Anterior cingulate cortex (tissue), 58 donors: ENCODE measurements around the gene ZFP14.
"Not testable (repeated sequence)": the region's sequence is repeated elsewhere in the genome, so short reads cannot be mapped to it uniquely, and the experiment has no call there.

Experiments
- DNase-seq, 58 donors: peaks; one replicate each; lab custom pipeline; 2025; lab: John Stamatoyannopoulos, UW

Gene ZFP14

DNA sequence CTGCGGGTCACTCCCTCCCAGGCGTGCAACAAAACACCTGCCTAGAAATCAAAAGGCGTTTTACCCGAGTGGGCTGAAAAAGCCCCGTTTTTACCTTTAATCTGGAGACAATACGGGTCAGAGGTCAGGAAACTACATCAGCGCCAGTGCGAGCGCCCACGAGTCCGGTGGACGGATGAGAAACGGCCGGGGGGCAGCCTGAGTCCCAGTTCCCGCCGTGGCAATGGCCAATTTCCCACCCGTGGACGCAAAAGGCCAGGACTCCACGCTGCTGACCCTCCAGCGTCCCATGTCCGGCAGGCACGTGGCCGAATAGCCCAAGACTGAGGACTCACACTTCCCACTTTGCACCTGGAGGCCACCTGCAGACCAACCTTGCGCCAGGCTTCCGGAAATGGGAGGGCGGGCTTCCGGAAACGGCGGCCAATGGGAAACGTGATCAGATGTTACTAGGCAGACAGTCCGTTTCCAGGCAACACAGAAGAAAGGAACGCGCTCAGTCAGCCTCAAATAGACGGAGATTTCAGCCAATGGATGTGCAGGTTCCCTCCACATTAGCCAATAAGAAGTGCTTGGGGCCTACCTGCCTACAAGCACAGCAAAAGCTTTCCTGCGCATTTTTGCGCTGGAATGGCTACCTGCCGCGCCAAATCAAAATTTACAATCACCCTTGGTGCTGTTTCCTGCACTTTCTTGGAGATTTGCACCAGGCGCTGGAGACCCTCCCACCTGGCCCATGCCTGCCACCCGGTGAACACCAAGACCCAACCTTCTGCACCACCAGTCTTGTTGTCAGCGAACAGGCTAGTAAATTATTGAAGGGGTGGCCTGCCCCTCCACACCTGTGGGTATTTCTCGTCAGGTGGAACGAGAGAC, 47.4 kb downstream of the ZFP14 start:
- peak; percentile 27 to 95 (median 86) for DNase-seq

DNA sequence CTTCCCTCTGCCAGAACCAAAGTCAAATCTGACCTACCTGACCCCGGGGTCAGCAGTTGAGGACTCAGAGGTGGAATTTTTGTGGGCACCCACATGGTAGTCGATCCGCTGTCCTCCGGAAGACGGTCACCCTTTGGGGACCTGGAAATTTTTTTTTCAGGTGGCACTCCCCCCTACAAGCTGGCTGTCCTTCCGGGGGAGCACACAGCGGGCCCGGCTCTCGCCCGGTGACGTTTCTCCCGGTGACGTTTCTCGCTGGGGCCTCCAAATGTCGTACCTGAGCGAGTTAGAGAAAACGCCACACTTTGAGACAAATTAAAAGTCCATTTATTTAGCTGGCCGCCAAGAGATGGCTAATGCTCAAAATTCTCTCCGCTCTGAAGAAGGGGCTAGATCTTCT, 48.8 kb downstream of the ZFP14 start:
- no peak for DNase-seq

DNA sequence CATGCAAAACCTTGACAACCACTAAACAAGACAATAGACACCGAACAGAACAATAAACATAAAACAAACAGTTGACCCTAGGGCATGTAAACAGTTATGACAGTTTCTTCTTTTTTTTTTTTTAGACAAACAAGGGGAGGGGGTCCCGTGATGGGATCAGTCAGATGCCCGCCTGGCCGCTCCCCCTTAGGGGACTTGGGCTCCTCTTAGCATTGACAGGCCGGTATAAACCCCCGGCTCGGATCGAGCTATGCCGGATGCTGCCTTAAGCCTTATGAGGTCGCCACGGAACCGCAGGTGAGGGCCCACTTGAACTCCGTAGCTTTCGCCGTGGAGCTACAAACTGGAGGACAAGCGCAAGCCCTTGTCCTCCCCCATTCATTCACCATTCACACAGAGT, 49.5 kb downstream of the ZFP14 start:
- DNase-seq, result not testable (repeated sequence)

GRCh38 chr19:36326649-36327048, 52.4 kb downstream of the ZFP14 start:
- peak in 2 of 58 donors; percentile 3 to 19 for DNase-seq

DNA sequence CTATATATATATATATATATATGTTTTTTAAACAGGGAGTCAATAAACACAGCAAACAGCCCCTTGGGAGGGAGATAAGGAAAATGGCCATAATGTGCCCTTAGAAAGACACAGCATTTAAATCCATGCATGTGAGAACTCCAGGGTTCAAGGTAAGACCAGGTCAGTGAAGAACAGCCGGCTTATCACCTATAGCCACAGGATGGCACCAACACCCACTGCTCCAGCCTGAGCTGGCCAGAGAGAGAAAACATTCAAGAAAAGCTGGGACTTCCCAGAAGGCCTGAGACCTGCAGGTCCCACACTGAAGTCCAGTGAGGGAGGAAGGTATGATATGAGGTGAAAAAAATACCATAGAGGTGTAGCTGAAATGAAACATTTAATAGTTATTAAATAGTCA, 63.8 kb downstream of the ZFP14 start:
- DNase-seq, result not testable (repeated sequence)

DNA sequence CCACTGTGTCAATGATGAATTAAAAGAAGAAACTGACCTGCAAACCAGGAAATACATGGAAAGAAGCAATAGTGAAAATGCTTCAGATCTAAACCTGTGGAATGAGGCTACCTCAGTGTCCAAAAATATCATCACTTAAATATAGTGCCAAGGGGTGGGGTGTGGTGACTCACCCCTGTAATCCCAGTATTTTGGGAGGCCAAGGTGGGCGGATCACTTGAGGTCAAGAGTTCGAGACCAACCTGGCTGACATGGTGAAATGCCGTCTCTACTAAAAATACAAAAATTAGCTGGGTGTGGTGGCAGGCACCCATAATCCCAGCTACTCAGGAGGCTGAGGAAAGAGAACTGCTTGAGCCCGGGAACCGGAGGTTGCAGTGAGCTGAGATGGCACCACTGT, 64.9 kb downstream of the ZFP14 start:
- DNase-seq, result not testable (repeated sequence)

DNA sequence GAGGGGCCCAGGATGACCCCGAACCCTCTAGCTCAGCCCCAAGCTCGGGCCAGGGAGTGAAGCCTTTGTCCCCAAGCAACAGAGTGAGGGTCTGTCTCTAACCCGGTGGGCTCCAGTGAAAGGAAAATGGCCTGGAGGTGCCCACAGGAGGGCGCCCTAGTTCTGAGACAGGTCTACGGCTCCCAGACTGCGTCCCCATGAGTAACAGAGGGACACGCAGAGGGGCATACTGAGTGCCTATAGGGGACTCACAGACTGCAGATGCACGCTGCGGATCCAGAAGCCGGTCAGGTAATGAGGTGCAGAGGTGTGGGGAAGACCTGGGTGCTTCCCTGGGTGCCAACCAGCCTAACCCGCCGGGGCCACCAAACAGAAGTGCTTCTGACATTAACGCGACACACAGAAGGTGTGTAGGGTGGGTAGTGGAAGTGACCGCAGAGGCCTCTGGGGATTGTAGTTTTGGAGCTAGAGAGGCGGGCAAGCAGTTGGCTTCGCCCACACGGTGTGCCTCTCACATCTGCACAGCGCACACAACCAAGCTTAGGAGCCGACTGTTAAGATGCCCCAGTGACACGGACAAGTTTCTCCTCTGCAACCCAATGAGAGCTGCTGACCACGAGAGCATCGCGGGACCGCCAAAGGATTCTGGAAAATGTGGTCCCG, 67.8 kb downstream of the ZFP14 start:
- not testable (repeated sequence) for DNase-seq

DNA sequence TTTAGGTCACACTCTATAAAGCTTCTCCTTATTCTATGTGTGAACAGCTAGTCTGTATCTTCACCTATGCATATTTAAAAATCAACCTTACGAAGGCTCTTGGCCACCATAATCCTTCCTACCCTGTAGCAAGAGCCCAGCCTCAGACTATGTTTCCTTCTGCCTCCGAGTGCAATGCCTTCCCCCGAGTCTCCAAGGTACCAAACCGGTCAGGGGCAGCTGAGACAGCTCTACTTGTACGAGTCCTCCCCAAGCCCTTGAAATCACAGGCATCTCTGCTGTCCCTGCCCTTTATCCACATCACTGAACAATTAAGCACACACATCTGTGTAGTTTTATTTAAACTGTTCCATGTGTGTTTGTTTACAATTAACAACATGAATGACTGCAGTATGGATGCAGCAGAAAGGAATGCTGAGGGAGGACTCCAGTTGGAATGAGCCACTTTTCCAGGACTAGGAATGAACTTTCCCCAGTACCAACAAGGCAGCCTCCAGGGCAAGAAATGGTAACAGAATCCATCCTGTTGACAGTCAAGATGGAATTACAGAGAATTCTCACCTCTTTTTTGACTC, 68.5 kb downstream of the ZFP14 start:
- DNase-seq, result not testable (repeated sequence)

- DNase-seq, result not testable (repeated sequence)
These were observed 69.2 kb downstream of the ZFP14 start for GRCh38 chr19:36309759-36310158.

DNA sequence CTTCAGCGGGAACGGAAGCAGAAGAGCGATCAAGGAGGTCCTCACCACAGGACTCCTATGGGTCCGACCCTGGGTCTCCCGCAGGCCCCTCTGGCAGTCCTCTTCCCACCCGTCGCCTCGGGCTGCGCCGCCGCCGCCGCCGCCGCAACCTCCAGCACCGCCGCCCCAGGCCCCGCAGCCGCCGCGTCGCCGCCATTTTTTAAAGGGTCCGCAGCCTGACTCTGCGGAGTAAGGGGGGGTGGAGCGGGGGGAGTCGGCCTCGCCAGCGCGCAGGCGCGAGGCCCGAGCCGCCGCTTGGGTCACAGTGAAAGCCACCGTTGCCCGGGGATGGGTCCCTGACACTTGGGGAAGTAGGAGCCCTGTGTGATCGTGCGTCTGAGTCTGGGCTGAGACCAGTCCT, 69.7 kb downstream of the ZFP14 start:
- not testable (repeated sequence) for DNase-seq

- not testable (repeated sequence) for DNase-seq
These were observed 86.7 kb downstream of the ZFP14 start for GRCh38 chr19:36292317-36292716.
